OCI-LY3 (cell line): ENCODE results near the gene SPECC1L.

Source experiments
- H2AFZ ChIP-seq: fragments of 200-600, 300-600 bp; shearing (Covaris generic); 2 replicates; pipeline ENCODE4 v1.6.0; 2014; ENCODE audit warnings: antibody characterized with exemption, low read depth, low read length
- H3K27ac ChIP-seq: fragments of 200-600, 300-600 bp; sonication (generic); 2 replicates; pipeline ENCODE4 v1.5.1; 2014; ENCODE audit warnings: mild to moderate bottlenecking, low read length, moderate library complexity, mixed read lengths
- H3K27me3 ChIP-seq: fragments of 200-600, 300-600 bp; sonication (generic); 2 replicates; pipeline ENCODE4 v1.6.1; 2014; ENCODE audit warnings: low read depth, low read length, mixed read lengths
- H3K36me3 ChIP-seq: fragments of 200-600, 300-600 bp; sonication (generic); replicated peaks from 2 replicates; pipeline ENCODE3; 2014; ENCODE audit warnings: low read depth, low read length, mixed read lengths
- H3K4me1 ChIP-seq: fragments of 300-600, 200-600 bp; sonication (generic); 2 replicates; pipeline ENCODE4 v1.6.1; 2014; ENCODE audit warnings: low read length, mixed read lengths
- H3K4me2 ChIP-seq: fragments of 200-600, 300-600 bp; sonication (generic); 2 replicates; pipeline ENCODE4 v1.6.1; 2014; ENCODE audit warnings: low read length, mixed read lengths
- H3K4me3 ChIP-seq: fragments of 300-600, 200-600 bp; sonication (generic); 2 replicates; pipeline ENCODE4 v1.5.1; 2014; ENCODE audit warnings: antibody characterized with exemption, mild to moderate bottlenecking, low read length, moderate library complexity
- H3K79me2 ChIP-seq: fragments of 300-600, 200-600 bp; shearing (Covaris generic); 2 replicates; pipeline ENCODE4 v1.6.1; 2014; ENCODE audit warnings: mild to moderate bottlenecking, low read length, mixed read lengths
- H3K9ac ChIP-seq: fragments of 300-600, 200-600 bp; shearing (Covaris generic); 2 replicates; pipeline ENCODE4 v1.6.0; 2014; ENCODE audit warnings: mild to moderate bottlenecking, low read length, moderate library complexity
- H3K9me3 ChIP-seq: fragments of 200-600, 300-600 bp; shearing (Covaris generic); 2 replicates; pipeline ENCODE4 v1.6.1; 2014; ENCODE audit warnings: low read length, mixed read lengths; ENCODE audit not compliant: insufficient read depth
- H4K20me1 ChIP-seq: fragments of 200-600, 300-600 bp; sonication (generic); 2 replicates; pipeline ENCODE4 v1.6.1; 2016; ENCODE audit warnings: low read length, mixed read lengths; ENCODE audit not compliant: insufficient read depth
- CTCF ChIP-seq: fragments of 200-600, 300-600 bp; sonication (generic); IDR thresholded peaks from 2 replicates; pipeline ENCODE4 v1.5.1; 2014; ENCODE audit warnings: antibody characterized with exemption, low read length, low read depth
- EZH2phosphoT487 ChIP-seq: fragments of 200-600 bp; shearing (Covaris generic); IDR thresholded peaks from 2 replicates; pipeline ENCODE4 v1.6.1; 2018; ENCODE audit warnings: antibody characterized with exemption, mixed run types, low read depth

The SPECC1L gene

GRCh38 chr22:24459911-24460310, 189.3 kb downstream of the SPECC1L start:
- Histone ChIP-seq H2AFZ (peak overlapping the region; percentile 0; the same call in 1 of the 2 replicates), H4K20me1 (no peaks in the 10 kb centered on the region), H3K27me3 (no peaks in the 10 kb centered on the region), H3K4me2 (no peak overlapping the region), H3K9me3 (no peaks in the 10 kb centered on the region), H3K36me3 (no peaks in the 10 kb centered on the region), H3K27ac (no peak overlapping the region), H3K9ac (no peak overlapping the region), H3K4me3 (no peak overlapping the region), H3K79me2 (no peaks in the 10 kb centered on the region), H3K4me1 (peaks cover 11% of the 10 kb centered on the region)
- no peak for TF ChIP-seq CTCF
- no peak for TF ChIP-seq EZH2phosphoT487

GRCh38 chr22:24460418-24461089, 189.9 kb downstream of the SPECC1L start:
- H3K79me2 ChIP-seq: no peaks in the 10 kb centered on the region
- no peaks in the 10 kb centered on the region for H3K27me3 ChIP-seq
- H3K36me3 ChIP-seq: no peaks in the 10 kb centered on the region
- no peak for TF ChIP-seq CTCF
- no peak for TF ChIP-seq EZH2phosphoT487
- H3K9me3 ChIP-seq: no peaks in the 10 kb centered on the region
- peak overlapping the region; percentile 51 for H3K4me3 ChIP-seq
- peak overlapping the region; percentile 98 for H2AFZ ChIP-seq
- H4K20me1 ChIP-seq: no peaks in the 10 kb centered on the region
- peak overlapping the region; percentile 29; the same call in 1 of the 2 replicates for H3K9ac ChIP-seq
- H3K27ac ChIP-seq: no peak overlapping the region
- H3K4me1 ChIP-seq: peaks cover 11% of the 10 kb centered on the region
- peak overlapping the region; percentile 68 for H3K4me2 ChIP-seq

- Histone ChIP-seq H3K4me2 (no peak overlapping the region), H3K4me3 (no peak overlapping the region), H3K36me3 (no peaks in the 10 kb centered on the region)
These were observed 192.6 kb downstream of the SPECC1L start for GRCh38 chr22:24463071-24463760.

More at GRCh38 chr22:24463071-24463760, 192.6 kb downstream of the SPECC1L start:
- Histone ChIP-seq H3K9me3 (no peaks in the 10 kb centered on the region), H3K4me1 (peaks cover 11% of the 10 kb centered on the region), H3K9ac (no peak overlapping the region), H3K27ac (no peak overlapping the region), H3K27me3 (no peaks in the 10 kb centered on the region), H2AFZ (no peak overlapping the region), H4K20me1 (no peaks in the 10 kb centered on the region), H3K79me2 (no peaks in the 10 kb centered on the region)
- TF ChIP-seq CTCF (no peak), EZH2phosphoT487 (no peak)
